NAMALWA (cell line): Measurements from ENCODE around the gene SLC37A1.

Experiments
- DNase-seq: peaks from one replicate; pipeline ENCODE4 v3.0.0-alpha.2; 2015; ENCODE audit warnings: low spot score

The SLC37A1 gene

GRCh38 chr21:42562816-42563215, 49.2 kb downstream of the SLC37A1 start:
- no peak for DNase-seq

GRCh38 chr21:42563261-42563660, 49.6 kb downstream of the SLC37A1 start:
- no peak for DNase-seq

- DNase-seq = no peak
These were observed 50.0 kb downstream of the SLC37A1 start for GRCh38 chr21:42563686-42564085.

DNA sequence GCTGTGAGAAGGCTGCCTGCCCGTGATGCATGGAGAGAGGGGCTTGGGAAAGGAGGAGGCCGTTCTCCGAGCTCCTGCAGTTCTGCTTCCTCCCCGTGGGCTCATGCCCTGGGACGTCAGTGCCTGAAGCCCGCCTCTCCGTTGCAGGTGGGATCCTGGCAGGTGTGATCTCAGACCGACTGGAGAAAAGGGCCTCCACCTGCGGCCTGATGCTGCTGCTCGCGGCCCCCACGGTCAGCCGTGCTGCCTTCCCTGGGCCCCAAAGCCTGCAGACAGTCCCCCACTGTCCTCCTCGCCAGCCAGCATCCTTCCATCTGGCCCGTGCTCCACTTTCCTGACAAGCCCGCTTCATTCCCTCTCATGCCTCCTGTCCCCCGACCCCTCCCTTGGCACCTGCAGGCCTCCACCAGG, 50.9 kb downstream of the SLC37A1 start:
- no peak for DNase-seq

- no peak for DNase-seq
These were observed 51.7 kb downstream of the SLC37A1 start for GRCh38 chr21:42565206-42565810.

GRCh38 chr21:42565886-42566523, 52.4 kb downstream of the SLC37A1 start:
- DNase-seq = peak; percentile 15

DNA sequence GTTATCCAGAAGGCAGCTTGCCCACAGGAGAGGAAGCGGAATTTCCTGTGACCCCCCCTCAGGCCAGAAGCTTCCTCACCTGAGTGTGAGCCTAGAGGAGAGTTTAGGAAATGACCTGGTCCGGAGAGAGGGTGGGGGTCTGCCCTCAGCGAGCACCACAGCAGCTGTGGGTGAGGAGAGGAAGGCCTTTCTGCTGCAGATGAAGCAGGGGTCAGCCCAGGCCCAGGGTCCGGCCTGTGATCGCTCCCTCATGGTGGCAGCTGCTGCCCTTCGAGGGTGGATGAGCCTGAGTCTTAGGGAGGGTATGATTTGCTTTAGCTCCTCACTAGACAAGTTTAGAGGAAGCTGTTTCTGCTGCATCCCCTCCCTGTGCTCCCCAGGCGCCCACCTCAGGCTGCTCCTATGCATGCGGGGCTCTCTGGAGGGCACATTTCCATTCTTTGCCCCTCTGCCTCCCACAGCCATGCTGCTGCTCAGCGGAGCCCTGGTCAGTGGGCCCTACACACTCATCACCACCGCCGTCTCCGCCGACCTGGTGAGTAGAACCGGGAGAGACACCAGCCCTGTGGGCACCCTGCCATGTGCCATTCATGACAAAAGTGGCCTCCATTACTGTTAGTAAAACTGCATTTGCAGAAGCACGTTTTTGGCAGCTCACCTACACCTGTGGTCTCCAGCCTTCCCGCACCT, 53.0 kb downstream of the SLC37A1 start:
- DNase-seq = no peak

DNA sequence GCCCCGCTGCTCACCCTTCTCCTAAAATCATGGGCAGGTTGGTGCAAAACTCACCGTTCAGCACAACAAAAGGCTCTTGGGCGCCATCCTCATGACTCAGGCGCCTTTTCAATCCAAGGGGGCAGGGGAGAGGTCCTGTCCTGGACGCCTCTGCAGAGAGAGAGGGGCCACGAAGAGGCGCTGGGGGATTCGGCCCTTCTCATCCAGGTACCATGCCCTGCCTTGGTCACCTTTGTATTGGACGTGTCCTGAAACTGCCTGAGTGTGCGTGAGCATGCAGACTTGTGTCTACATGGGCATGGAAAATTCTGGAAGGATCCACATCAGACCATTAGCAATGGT, 53.5 kb downstream of the SLC37A1 start:
- no peak for DNase-seq

DNA sequence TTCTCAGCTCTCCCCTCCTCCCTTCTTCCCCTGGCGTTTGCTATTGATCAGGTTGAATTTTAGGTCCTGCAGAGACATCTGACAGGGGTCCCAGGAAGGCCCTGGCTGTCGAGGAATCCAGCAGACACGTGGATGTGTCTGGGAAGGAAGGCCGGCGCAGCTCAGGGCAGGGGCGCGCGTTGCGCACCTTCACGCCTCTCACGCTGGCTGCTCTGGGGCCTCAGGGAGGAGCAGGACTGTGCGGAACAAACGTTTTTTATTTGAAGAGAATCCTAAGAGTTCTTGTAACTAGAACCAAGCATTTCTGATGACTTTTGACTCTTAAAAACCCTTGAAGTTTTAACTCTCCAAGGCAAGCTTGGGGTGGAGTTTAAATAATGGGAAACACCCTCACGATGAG, 54.2 kb downstream of the SLC37A1 start:
- no peak for DNase-seq

- no peak for DNase-seq
These were observed 54.7 kb downstream of the SLC37A1 start for GRCh38 chr21:42568376-42568775.

- no peak for DNase-seq
These were observed 55.4 kb downstream of the SLC37A1 start for GRCh38 chr21:42568866-42569731.

- DNase-seq = no peak
These were observed 56.2 kb downstream of the SLC37A1 start for GRCh38 chr21:42569732-42570301.

GRCh38 chr21:42570362-42570761, 56.7 kb downstream of the SLC37A1 start:
- no peak for DNase-seq

- DNase-seq = no peak
These were observed 57.3 kb downstream of the SLC37A1 start for GRCh38 chr21:42570841-42571387.

DNA sequence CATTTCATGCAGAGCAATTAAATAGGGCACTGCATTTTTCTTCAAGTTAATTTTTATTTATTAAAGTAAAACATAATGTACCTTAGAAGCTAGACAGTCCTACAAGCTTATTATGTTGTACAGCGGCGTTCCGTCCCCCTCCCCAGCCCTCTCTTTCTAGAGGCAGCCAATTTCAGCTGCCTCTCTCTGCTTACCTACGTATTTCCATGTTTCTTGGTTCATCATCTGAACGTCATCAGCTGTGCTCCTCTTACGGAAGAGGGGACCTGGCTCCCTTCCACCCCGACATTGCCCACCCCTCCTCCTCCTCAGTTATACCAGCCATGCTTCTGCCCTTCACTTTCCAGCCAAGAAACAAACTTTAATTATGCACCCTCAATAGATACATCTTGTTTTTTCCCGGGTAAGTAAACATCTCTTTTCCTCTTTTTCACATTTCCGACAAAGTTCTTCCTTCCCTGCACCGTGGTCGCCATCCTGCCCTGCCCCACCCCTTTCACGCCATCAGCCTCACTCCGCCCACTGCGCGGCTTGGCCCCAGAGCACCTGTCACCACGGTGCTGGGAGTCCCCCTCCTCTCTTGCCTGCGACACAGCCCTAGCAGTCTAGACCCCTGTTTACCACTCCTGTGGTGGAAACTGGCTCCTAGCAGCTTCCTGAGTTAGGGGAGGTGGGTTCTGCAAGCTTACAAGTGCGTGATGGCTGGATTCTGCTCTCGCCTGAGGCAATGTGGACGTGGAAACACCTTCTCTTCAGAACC, 57.9 kb downstream of the SLC37A1 start:
- no peak for DNase-seq

DNA sequence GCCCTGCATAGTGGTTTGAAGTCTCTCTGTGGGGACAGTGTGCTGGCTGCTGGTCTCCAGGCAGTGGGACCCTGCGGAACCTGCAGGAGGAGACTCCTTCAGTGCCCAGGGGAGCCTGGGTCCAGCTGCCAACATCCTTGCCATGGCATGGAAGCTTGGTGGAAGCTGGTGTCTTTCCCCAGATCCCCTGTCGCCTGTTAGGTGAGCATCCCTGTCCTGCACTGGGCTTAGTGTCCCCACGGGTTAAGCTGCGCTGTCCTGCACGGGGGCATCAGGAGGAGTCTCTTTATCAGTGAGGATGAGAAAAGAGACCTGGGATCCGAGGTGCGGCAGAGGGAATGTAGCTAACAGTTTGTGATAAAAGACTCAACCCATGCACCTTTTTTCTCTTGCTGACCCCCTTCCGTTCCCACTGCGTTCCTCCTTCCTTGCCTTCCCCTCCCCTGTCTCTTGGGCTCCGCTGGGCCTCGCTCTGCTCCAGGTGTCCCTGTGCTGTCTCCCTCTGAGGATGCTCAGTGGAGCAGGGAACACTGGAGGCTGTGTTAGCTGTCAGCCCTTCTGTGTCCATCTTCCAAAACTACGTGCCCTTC, 59.3 kb downstream of the SLC37A1 start:
- no peak for DNase-seq

DNA sequence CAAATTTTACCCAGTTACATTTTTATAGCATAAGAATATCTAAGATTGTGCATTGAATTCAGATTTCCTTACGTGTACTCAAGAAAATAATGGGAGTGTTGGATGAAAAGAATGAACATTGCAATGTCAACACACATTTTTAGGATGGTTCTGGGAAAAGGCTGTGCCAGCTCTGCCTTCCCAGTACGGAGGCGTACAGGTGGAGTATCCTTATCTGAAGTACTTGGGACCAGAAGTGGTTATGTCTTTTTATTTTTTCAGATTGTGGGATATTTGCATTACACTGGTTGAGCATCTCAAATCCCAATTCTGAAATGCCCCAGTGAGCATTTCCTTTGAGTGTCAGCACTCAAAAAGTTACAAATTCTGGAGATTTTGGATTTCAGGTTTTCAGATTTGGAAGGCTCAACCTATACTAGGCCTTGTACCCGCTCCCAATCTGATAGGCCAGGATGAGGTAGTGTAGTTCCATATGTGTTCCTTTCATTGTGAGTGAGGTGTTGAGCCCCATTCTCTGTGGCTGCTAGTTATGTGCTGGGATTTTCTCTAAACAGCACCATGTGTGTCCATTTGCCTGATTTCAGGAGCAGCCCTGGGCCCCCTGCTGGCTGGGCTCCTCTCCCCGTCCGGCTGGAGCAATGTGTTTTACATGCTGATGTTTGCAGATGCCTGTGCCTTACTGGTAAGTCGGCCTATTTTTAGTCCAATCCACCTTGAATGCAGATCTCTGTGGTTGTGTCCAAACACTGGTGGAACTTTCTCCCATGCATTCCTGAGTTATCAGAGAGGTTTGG, 60.8 kb downstream of the SLC37A1 start:
- no peak for DNase-seq

DNA sequence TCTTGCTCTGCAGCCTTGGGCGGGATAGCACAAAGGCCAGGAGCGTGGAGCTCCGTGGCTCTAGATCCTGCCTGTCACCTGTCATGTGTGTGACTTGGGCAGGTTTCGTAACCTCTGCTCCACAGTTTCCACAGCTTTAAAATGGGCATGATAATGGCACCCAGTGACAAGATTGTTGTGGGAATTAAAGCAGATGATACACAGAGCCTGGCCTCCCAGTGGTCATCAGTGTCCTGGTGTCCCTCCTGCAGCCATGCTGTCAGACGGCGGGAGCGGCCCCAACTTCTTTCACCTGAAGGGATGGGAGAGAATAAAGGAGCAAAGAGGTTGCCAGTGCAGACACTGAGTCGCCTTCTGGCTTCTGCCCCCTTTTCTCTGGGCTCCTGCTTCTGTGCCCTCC, 61.5 kb downstream of the SLC37A1 start:
- no peak for DNase-seq

- DNase-seq = no peak
These were observed 63.0 kb downstream of the SLC37A1 start for GRCh38 chr21:42576639-42577038.

- no peak for DNase-seq
These were observed 64.4 kb downstream of the SLC37A1 start for GRCh38 chr21:42578034-42578433.
